Smooth muscle cell (in vitro differentiated cells): ENCODE data around the gene ATPAF2. TPM values are rescaled to one million over a fixed set of nuclear protein-coding genes. Genes with fewer than 3 reads are reported as not detected.

Experiments used
- DNase-seq: peaks from one replicate; lab custom pipeline; 2025; ENCODE audit not compliant: unreplicated experiment; lab: John Stamatoyannopoulos, UW
- H2AFZ ChIP-seq: fragments of 200-600 bp; sonication (generic); 2 replicates; pipeline ENCODE4 v1.6.0; 2016; ENCODE audit warnings: antibody characterized with exemption, low read depth, mild to moderate bottlenecking
- H3F3A ChIP-seq: fragments of 200-600 bp; sonication (generic); 2 replicates; pipeline ENCODE4 v1.6.0; 2017; ENCODE audit warnings: antibody characterized with exemption, low read depth
- H3K27ac ChIP-seq: fragments of 200-600 bp; sonication (generic); 2 replicates; pipeline ENCODE4 v1.5.1; 2016; ENCODE audit warnings: low read depth, mild to moderate bottlenecking
- H3K27me3 ChIP-seq: fragments of 200-600 bp; sonication (generic); 2 replicates; pipeline ENCODE4 v1.6.1; 2016; ENCODE audit warnings: low read depth, mild to moderate bottlenecking
- H3K36me3 ChIP-seq: fragments of 200-600 bp; sonication (generic); 2 replicates; pipeline ENCODE4 v1.5.1; 2016; ENCODE audit warnings: low read depth
- H3K4me1 ChIP-seq: fragments of 200-600 bp; sonication (generic); 2 replicates; pipeline ENCODE4 v1.5.1; 2016; ENCODE audit warnings: low read depth
- H3K4me2 ChIP-seq: fragments of 200-600 bp; sonication (generic); 2 replicates; pipeline ENCODE4 v1.6.0; 2016; ENCODE audit warnings: mild to moderate bottlenecking
- H3K4me3 ChIP-seq: fragments of 200-600 bp; sonication (generic); 2 replicates; pipeline ENCODE4 v1.5.1; 2016; ENCODE audit warnings: mild to moderate bottlenecking
- H3K79me2 ChIP-seq: fragments of 200-600 bp; sonication (generic); 2 replicates; pipeline ENCODE4 v1.6.0; 2016; ENCODE audit warnings: low read depth, mild to moderate bottlenecking
- H3K9ac ChIP-seq: fragments of 200-600 bp; sonication (generic); 2 replicates; pipeline ENCODE4 v1.6.0; 2016; ENCODE audit warnings: low read depth
- H3K9me3 ChIP-seq: fragments of 200-600 bp; sonication (generic); replicated peaks from 2 replicates; pipeline ENCODE4 v1.5.1; 2016; ENCODE audit warnings: low read depth
- H4K20me1 ChIP-seq: fragments of 200-600 bp; sonication (generic); 2 replicates; pipeline ENCODE4 v1.6.0; 2016; ENCODE audit warnings: low read depth
- CTCF ChIP-seq: fragments of 200-600 bp; sonication (generic); IDR thresholded peaks from 2 replicates; pipeline ENCODE4 v1.5.1; 2017; ENCODE audit warnings: borderline replicate concordance, mild to moderate bottlenecking, antibody characterized with exemption; ENCODE audit not compliant: insufficient read depth, poor library complexity, severe bottlenecking
- WGBS: methylation state at CpG from one replicate; pipeline ENCODE4 v1.1.7; 2016; ENCODE audit warnings: low lambda C conversion rate; 5-methylcytosine and 5-hydroxymethylcytosine counted together
- polyA plus RNA-seq: library from polyadenylated mRNA; unstranded; fragments of >200 nt; fragmentation: Nextera tagmentation; extraction: Ambion mirVana; gene quantifications from 2 replicates; pipeline ENCODE4 v1.2.1, GENCODE V29; 2016
- total RNA-seq: library from RNA; depleted of rRNA; stranded (reverse); fragments of >200 nt; gene quantifications from 2 replicates; pipeline ENCODE4 v1.2.3, GENCODE V29; 2014

ATPAF2 gene
- total and polyA plus RNA-seq, 2 experiments from 2014 or later = 31.0 to 32.3 TPM

GRCh38 chr17:17970699-17971430 lies 68.1 kb downstream of the ATPAF2 start:
- DNase-seq = no peak
- Histone ChIP-seq H3K4me1 (peaks cover 11% of the 10 kb centered on the region), H3K36me3 (no peaks in the 10 kb centered on the region), H2AFZ (no peak overlapping the region), H3K4me2 (peak overlapping the region; percentile 97), H3K27ac (peak overlapping the region; percentile 82), H4K20me1 (peaks cover 51% of the 10 kb centered on the region), H3K9me3 (no peaks in the 10 kb centered on the region), H3K79me2 (peaks cover 58% of the 10 kb centered on the region), H3K27me3 (no peaks in the 10 kb centered on the region), H3K9ac (peak overlapping the region; percentile 96), H3K4me3 (peak overlapping the region; percentile 87), H3F3A (no peaks in the 10 kb centered on the region)
- TF ChIP-seq CTCF = no peak
- 13% methylated on average over 1 of the region's 1 CpG for WGBS

Other genes starting within 250 kb of the ATPAF2 start
- 23.5 and 25.9 TPM in 2 replicates for gene SREBF1, start 202.2 kb downstream of the ATPAF2 start, total RNA-seq
- gene SREBF1, start 202.2 kb downstream of the ATPAF2 start, polyA plus RNA-seq = 45.4 and 53.5 TPM in 2 replicates
- 27.0 and 27.3 TPM in 2 replicates for gene TOM1L2, start 66.8 kb downstream of the ATPAF2 start, total RNA-seq
- gene TOM1L2, start 66.8 kb downstream of the ATPAF2 start, polyA plus RNA-seq = 20.3 and 37.9 TPM in 2 replicates
- 0.72 TPM in 1 of 2 replicates, not detected in the other for gene DRC3, start 66.3 kb downstream of the ATPAF2 start, total RNA-seq
- gene DRC3, start 66.3 kb downstream of the ATPAF2 start, polyA plus RNA-seq = 0.83 and 2.4 TPM in 2 replicates
- gene GID4, start 240 bp upstream of the ATPAF2 start, total RNA-seq = 7.7 and 8.4 TPM in 2 replicates
- gene GID4, start 240 bp upstream of the ATPAF2 start, polyA plus RNA-seq = 6.1 and 7.5 TPM in 2 replicates
- 24.5 and 25.3 TPM in 2 replicates for gene DRG2, start 48.8 kb upstream of the ATPAF2 start, total RNA-seq
- 32.5 and 36.6 TPM in 2 replicates for gene DRG2, start 48.8 kb upstream of the ATPAF2 start, polyA plus RNA-seq
- gene MYO15A, start 69.6 kb upstream of the ATPAF2 start, total RNA-seq = 2.0 and 2.3 TPM in 2 replicates
- gene MYO15A, start 69.6 kb upstream of the ATPAF2 start, polyA plus RNA-seq = 2.7 and 3.6 TPM in 2 replicates
- 93.1 and 97.9 TPM in 2 replicates for gene ALKBH5, start 144.7 kb upstream of the ATPAF2 start, total RNA-seq
- 114 and 119 TPM in 2 replicates for gene ALKBH5, start 144.7 kb upstream of the ATPAF2 start, polyA plus RNA-seq
- 37.3 and 37.7 TPM in 2 replicates for gene LLGL1, start 186.5 kb upstream of the ATPAF2 start, total RNA-seq
- gene LLGL1, start 186.5 kb upstream of the ATPAF2 start, polyA plus RNA-seq = 6.7 and 8.5 TPM in 2 replicates
- gene FLII, start 219.6 kb upstream of the ATPAF2 start, total RNA-seq = 132 and 149 TPM in 2 replicates
- 188 and 210 TPM in 2 replicates for gene FLII, start 219.6 kb upstream of the ATPAF2 start, polyA plus RNA-seq
- 10.4 and 12.0 TPM in 2 replicates for gene MIEF2, start 221.5 kb upstream of the ATPAF2 start, total RNA-seq
- 13.5 and 14.3 TPM in 2 replicates for gene MIEF2, start 221.5 kb upstream of the ATPAF2 start, polyA plus RNA-seq